ENCODE results near the gene KLHDC7A.

Gene KLHDC7A

GRCh38 chr1:18533259-18533658 lies 52.5 kb downstream of the KLHDC7A start:
- Mint-ChIP-seq H3K4me1 (no peaks in the 10 kb centered on the region), H3K27ac (no peak overlapping the region), H3K27me3 (ENCODE audit: low read depth, poor library complexity) (peaks cover 53% of the 10 kb centered on the region)

GRCh38 chr1:18534810-18535205 lies 54.1 kb downstream of the KLHDC7A start:
- Mint-ChIP-seq H3K9me3 (no peaks in the 10 kb centered on the region), H3K27ac (no peak overlapping the region), H3K4me3 (no peak overlapping the region), H3K36me3 (ENCODE audit: low read depth) (no peaks in the 10 kb centered on the region), H3K27me3 (ENCODE audit: low read depth, poor library complexity) (peaks cover 51% of the 10 kb centered on the region), H3K4me1 (no peaks in the 10 kb centered on the region)
- DNase-seq = no peak
- no peak for TF ChIP-seq CTCF (IDR thresholded peaks at IDR 0.05)

More at GRCh38 chr1:18533259-18533658, 52.5 kb downstream of the KLHDC7A start:
- H3K36me3 Mint-ChIP-seq (ENCODE audit: low read depth) = no peaks in the 10 kb centered on the region
- no peaks in the 10 kb centered on the region for H3K9me3 Mint-ChIP-seq
- DNase-seq = no peak
- no peak for TF ChIP-seq CTCF (IDR thresholded peaks at IDR 0.05)
- no peak overlapping the region for H3K4me3 Mint-ChIP-seq

Data from nephron progenitor cell (in vitro differentiated cells).